Liver (tissue), 3 donors: Measurements from ENCODE around the gene RND1.

Experiments
- EGR1 ChIP-seq, 2 donors: IDR thresholded peaks; 2 replicates each; pipeline ENCODE4 v1.6.1; 2016 to 2018; ENCODE audit warnings: antibody characterized with exemption in 2 of 2, low read depth in 2 of 2
- FOXA1 ChIP-seq: IDR thresholded peaks from 2 replicates; pipeline ENCODE4 v1.6.1; 2016; ENCODE audit warnings: antibody characterized with exemption
- GABPA ChIP-seq, 2 donors: IDR thresholded peaks in 1 of 2; conservative IDR thresholded peaks in 1 of 2; 2 replicates each; pipeline ENCODE4 v1.6.1; 2016; ENCODE audit warnings: antibody characterized with exemption in 2 of 2, mild to moderate bottlenecking in 1 of 2, moderate library complexity in 1 of 2
- JUND ChIP-seq, 2 donors: IDR thresholded peaks; 2 replicates each; pipeline ENCODE4 v1.6.1; 2016; ENCODE audit warnings: antibody characterized with exemption in 2 of 2
- RAD21 ChIP-seq, 2 donors: IDR thresholded peaks; 2 replicates each; pipeline ENCODE4 v1.6.1; 2016; ENCODE audit warnings: antibody characterized with exemption in 2 of 2, mild to moderate bottlenecking in 2 of 2
- RXRA ChIP-seq, 2 donors: IDR thresholded peaks; 2 replicates each; pipeline ENCODE4 v1.6.1; 2017 to 2018; ENCODE audit warnings: antibody characterized with exemption in 2 of 2, mild to moderate bottlenecking in 1 of 2
- SP1 ChIP-seq: IDR thresholded peaks from 2 replicates; pipeline ENCODE4 v1.6.1; 2018; ENCODE audit warnings: antibody characterized with exemption, mild to moderate bottlenecking
- TAF1 ChIP-seq: conservative IDR thresholded peaks from 2 replicates; pipeline ENCODE4 v1.6.1; 2016; ENCODE audit warnings: antibody characterized with exemption, mild to moderate bottlenecking
- YY1 ChIP-seq: IDR thresholded peaks from 2 replicates; pipeline ENCODE4 v1.6.1; 2016; ENCODE audit warnings: antibody characterized with exemption, mild to moderate bottlenecking
- TF ChIP-seq, protein P1 (sequence below): fragments of 150-350 bp; IDR thresholded peaks from 2 replicates; pipeline ENCODE4 v1.5.1; 2017; ENCODE audit warnings: improper control_type of control experiment, low read depth, low read length; ENCODE audit not compliant: missing input control
- TF ChIP-seq, protein P2 (sequence below): IDR thresholded peaks from 2 replicates; pipeline ENCODE4 v1.6.1; 2016; ENCODE audit warnings: antibody characterized with exemption, mild to moderate bottlenecking
- TF ChIP-seq, protein P3 (sequence below): IDR thresholded peaks from 2 replicates; pipeline ENCODE4 v1.6.1; 2016; ENCODE audit warnings: antibody characterized with exemption
- donor health status: healthy.
- donor health status: healthy.

DNA sequence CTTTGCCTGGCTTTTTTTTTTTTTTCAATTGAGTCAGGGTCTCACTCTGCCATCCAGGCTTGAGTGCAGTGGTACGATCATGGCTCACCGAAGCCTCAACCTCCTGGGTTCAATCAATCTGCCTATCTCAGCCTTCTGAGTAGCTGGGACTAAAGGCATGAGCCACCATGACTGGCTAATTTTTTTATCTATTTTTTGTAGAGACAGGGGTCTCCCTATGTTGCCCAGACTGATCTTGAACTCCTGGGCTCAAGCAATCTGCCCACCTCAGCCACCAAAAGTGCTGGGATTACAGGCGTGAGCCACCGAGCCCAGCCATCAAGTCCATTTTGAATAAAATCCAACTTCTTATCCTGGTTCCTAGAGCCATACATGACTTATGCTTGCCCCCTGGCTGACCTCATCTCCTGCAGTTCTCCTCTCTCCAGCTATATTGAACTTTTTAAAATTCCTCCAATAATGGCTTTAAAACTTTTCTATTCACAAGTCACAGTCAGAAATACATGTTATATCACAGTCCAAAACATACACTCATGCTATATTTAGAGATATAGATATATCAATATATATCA, 10.4 kb upstream of the RND1 start:
- TF ChIP-seq, protein P1, sequence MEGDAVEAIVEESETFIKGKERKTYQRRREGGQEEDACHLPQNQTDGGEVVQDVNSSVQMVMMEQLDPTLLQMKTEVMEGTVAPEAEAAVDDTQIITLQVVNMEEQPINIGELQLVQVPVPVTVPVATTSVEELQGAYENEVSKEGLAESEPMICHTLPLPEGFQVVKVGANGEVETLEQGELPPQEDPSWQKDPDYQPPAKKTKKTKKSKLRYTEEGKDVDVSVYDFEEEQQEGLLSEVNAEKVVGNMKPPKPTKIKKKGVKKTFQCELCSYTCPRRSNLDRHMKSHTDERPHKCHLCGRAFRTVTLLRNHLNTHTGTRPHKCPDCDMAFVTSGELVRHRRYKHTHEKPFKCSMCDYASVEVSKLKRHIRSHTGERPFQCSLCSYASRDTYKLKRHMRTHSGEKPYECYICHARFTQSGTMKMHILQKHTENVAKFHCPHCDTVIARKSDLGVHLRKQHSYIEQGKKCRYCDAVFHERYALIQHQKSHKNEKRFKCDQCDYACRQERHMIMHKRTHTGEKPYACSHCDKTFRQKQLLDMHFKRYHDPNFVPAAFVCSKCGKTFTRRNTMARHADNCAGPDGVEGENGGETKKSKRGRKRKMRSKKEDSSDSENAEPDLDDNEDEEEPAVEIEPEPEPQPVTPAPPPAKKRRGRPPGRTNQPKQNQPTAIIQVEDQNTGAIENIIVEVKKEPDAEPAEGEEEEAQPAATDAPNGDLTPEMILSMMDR = no peak
- TF ChIP-seq RAD21 (IDR thresholded peaks at IDR 0.05) (no peak), SP1 (no peak), GABPA (IDR thresholded peaks at IDR 0.05 in 1 of 2, conservative IDR thresholded peaks at IDR 0.05 in 1 of 2) (no peak), JUND (IDR thresholded peaks at IDR 0.05) (no peak), EGR1 (IDR thresholded peaks at IDR 0.05; ENCODE audit: low read depth in 2 of 2) (no peak), YY1 (no peak), RXRA (IDR thresholded peaks at IDR 0.05) (no peak), FOXA1 (no peak), TAF1 (no peak)
- TF ChIP-seq, protein P2, sequence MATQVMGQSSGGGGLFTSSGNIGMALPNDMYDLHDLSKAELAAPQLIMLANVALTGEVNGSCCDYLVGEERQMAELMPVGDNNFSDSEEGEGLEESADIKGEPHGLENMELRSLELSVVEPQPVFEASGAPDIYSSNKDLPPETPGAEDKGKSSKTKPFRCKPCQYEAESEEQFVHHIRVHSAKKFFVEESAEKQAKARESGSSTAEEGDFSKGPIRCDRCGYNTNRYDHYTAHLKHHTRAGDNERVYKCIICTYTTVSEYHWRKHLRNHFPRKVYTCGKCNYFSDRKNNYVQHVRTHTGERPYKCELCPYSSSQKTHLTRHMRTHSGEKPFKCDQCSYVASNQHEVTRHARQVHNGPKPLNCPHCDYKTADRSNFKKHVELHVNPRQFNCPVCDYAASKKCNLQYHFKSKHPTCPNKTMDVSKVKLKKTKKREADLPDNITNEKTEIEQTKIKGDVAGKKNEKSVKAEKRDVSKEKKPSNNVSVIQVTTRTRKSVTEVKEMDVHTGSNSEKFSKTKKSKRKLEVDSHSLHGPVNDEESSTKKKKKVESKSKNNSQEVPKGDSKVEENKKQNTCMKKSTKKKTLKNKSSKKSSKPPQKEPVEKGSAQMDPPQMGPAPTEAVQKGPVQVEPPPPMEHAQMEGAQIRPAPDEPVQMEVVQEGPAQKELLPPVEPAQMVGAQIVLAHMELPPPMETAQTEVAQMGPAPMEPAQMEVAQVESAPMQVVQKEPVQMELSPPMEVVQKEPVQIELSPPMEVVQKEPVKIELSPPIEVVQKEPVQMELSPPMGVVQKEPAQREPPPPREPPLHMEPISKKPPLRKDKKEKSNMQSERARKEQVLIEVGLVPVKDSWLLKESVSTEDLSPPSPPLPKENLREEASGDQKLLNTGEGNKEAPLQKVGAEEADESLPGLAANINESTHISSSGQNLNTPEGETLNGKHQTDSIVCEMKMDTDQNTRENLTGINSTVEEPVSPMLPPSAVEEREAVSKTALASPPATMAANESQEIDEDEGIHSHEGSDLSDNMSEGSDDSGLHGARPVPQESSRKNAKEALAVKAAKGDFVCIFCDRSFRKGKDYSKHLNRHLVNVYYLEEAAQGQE = no peak
- TF ChIP-seq, protein P3, sequence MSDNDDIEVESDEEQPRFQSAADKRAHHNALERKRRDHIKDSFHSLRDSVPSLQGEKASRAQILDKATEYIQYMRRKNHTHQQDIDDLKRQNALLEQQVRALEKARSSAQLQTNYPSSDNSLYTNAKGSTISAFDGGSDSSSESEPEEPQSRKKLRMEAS = no peak
